NCI-H1436 (cell line): ENCODE results near the gene UTS2B.
"Not testable (repeated sequence)": the region's sequence is repeated elsewhere in the genome, so short reads cannot be mapped to it uniquely, and the experiment has no call there.

Source experiments
- DNase-seq: peaks from one replicate; lab custom pipeline; 2025; lab: John Stamatoyannopoulos, UW

UTS2B gene

DNA sequence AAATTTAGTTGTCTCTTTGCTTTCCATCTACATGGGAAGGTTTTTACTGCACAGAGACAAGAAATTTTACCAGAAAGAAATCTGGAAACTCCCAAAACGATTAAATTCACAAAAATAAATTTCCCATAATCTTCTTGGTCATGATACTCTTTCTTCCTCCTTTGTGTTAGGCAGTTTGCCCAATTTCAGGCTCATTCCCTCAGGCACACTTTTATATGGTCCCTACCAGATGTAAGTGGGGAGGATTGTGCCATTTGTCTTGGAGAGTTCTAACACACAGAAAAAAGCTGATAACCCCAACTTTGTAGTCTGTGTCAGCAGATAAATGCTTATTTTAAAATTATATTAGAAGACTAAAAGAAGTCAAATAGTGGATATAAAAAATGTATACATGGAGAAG lies 50.2 kb downstream of the UTS2B start:
- no peak for DNase-seq

- DNase-seq, result no peak
These were observed 54.6 kb downstream of the UTS2B start for GRCh38 chr3:191275751-191276150.

DNA sequence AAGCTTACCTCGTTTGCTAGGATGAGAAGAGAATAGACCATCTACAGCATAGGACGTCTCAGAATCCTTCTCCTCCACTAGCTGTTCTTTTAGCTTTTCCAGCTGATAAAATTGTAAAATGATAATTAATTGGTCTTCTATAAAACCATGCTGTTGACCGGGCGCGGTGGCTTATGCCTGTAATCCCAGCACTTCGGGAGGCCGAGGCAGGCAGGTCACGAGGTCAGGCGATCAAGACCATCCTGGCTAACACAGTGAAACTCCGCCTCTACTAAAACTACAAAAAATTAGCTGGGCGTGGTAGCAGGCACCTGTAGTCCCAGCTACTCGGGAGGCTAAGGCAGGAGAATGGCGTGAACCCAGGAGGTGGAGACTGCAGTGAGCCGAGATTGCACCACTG lies 55.1 kb downstream of the UTS2B start:
- DNase-seq, result not testable (repeated sequence)

DNA sequence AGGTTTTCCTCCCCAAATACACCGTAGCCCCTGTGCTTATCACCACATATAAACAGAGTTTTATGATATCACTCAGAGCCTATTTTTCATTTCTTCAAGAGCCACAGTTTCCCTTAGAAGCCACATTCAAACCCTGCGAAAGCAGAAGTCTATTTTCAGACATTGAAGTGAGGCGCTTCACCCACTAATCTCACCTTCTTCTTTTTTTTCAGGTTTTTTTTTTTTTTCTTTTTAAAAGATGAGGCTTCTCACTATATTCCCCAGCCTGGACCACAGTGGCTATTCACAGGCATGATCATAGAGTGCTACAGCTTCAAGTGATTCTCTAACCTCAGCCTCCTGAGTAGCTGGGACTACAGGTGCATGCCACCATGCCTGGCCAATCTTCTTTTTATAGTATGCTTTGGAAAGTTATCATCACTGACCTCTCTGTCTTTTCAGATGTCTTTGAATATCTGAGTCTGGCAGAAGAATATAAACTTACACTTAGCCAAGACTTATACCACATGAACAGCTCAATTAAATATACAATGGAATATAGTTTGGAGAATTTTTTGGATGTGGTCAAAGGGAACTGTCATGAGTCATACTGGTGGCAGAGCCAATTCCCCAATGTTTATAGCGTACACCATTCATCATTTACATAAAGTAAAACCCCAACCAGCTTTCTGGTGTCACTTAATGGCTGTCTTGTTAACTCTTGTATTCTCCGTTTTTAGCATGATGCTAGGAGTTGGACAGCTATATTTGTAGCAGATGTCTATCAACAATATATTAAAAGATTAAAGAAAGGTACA lies 60.8 kb downstream of the UTS2B start:
- DNase-seq, result no peak

DNA sequence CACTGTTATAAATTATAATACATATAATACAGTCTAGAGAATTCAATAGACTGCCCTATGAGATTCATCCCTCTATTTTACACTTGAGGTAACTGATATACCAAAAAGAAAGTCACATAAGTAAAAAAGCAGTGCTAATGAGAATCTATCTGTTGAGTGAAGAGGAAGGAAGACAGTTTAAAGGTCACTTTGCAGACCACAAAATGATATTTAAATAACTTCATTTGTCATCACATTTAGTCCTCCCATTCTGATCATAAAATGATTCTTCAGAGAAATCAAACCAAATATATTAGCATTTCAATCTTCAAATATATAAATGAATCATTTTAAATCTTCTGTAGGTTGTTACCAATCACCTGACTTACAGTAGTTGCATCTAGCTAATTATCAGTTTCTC lies 61.6 kb downstream of the UTS2B start:
- DNase-seq, result no peak

- DNase-seq, result no peak
These were observed 66.5 kb downstream of the UTS2B start for GRCh38 chr3:191263850-191264249.

DNA sequence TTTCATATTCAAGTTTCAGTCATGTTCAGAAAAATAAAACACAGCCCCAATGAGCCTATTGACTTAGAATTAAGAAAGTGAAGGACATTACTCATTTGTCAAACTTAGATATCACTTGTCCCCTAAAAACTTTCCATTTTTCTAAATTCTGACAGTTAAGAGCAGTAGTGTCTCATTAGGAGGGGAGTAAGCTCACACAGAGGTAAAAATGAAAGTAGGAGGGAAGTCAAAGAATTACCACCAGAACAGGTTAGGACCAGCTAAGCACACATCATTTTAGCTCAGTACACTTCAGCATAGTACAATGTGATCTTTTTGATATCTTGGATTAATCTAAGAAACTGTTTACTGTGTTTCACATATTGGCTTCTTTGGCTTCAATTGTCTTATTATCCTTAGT lies 67.0 kb downstream of the UTS2B start:
- no peak for DNase-seq

GRCh38 chr3:191262650-191263049 lies 67.7 kb downstream of the UTS2B start:
- DNase-seq, result no peak

DNA sequence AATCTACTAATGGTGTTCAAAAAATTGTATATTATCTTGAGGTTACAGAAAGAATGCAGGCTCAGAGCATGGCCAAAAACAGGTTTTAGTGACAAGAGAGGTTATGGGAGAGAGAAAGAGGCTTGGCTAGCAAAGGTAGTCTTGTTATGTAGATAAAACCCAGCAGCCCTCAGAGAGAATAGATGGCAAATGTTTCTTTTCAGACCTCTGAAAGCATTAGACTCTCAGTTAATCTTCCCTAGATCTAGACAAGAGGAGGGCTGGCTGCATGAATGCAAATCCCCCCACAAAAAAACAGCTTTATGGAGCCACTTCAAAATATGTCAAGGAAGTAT lies 69.1 kb downstream of the UTS2B start:
- DNase-seq, result no peak

GRCh38 chr3:191260431-191261303 lies 69.7 kb downstream of the UTS2B start:
- no peak for DNase-seq

- no peak for DNase-seq
These were observed 70.8 kb downstream of the UTS2B start for GRCh38 chr3:191259486-191259885.

DNA sequence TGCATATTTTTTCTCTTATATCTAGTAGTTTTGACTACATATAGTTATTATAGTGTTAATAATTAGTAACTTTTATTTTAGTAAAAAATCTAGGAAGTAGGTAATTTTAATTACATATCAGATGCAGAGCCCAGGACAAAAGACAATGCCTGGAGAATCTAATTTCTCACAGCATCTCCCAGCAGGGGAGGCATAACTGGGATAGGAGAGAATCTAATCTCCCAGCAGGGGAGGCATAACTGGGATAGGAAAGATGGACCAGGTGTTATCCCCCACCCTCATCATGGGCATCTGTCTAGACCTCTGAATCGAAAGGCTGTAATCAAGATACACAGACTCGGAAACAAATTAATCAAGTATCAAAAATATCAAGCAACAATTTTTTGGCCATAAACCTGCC lies 73.0 kb downstream of the UTS2B start:
- DNase-seq, result no peak

DNA sequence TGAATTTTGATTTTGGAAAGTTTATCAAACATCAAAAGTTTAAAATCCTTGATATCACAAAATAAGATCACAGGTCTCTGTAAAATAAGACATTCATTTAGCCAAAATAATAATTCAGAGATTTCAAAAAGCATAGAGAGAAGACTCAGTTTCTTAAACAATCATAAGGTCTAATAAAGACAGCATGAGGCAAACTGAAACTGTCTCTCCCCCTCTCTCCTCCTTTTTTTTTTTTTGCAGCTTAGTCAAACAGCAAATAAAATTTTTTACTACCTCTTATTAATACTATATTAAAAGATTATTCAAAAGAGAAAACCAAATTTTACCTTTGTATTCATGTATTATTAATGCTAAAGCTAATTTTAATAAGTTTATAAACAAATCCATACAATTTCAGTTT lies 73.9 kb downstream of the UTS2B start:
- no peak for DNase-seq

GRCh38 chr3:191255156-191255555 lies 75.2 kb downstream of the UTS2B start:
- no peak for DNase-seq

- no peak for DNase-seq
These were observed 76.0 kb downstream of the UTS2B start for GRCh38 chr3:191254098-191254873.

GRCh38 chr3:191253089-191253799 lies 77.1 kb downstream of the UTS2B start:
- no peak for DNase-seq

DNA sequence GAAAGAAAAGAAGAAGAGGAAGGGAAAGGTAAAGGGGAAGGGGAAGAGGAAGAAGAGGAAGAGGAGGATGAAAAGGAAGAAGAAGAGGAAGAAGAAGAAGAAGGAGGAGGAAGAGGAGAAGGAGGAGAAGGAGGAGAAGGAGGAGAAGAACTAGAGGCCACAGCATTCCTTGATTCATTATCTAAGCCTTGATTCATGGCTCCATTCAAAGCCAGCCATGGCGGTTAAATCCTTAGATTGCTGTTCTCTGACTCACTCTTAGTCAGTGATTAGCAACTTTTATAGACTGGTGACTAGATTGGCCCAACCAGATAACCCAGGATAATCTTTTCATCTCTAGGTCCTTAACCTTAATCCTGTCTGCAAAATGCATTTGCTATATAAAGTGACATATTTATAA lies 83.7 kb downstream of the UTS2B start:
- no peak for DNase-seq

DNA sequence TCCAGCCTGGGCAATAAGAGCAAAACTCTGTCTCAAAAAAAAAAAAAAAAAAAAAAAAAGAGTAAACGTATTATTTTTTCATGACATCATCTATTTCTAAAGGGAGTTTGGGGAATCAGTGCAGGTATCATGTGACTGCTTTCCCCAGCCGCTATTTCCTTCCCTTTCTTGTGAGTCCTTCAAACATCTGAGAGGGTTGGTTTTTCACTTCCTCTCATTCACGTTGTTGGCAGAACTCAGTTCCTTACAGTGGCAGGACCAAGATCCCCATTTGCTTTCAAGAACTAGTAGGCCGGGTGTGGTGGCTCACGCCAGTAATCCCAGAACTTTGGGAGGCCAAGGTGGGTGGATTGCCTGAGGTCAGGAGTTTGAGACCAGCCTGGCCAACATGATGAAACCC lies 84.3 kb downstream of the UTS2B start:
- DNase-seq, result not testable (repeated sequence)

DNA sequence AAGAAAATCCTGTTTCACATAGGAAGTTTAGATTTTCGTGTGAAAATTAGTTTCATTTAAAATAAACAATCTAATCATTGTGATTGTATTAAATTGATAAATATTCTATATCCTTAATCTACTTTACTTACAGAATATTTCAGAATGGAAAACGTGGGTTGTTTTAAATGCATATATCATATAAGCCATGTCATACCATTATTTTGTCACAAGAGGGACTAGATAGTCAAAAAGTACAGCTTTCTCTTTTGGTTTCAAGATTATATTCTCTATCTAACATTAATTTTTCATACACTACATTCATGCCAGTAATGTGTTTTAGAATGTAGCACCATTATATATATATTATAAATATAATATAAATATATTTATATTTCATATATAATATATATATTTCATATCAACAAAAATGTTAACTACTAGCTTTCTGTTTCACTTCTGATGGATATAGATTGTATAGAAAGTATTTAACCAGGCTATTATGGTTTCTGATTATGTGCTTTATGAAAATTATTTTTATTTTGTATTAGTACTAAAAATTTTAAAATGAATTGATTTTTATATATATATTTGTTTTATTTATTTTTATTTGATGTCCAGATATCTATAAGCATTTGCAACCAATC lies 86.0 kb downstream of the UTS2B start:
- no peak for DNase-seq

DNA sequence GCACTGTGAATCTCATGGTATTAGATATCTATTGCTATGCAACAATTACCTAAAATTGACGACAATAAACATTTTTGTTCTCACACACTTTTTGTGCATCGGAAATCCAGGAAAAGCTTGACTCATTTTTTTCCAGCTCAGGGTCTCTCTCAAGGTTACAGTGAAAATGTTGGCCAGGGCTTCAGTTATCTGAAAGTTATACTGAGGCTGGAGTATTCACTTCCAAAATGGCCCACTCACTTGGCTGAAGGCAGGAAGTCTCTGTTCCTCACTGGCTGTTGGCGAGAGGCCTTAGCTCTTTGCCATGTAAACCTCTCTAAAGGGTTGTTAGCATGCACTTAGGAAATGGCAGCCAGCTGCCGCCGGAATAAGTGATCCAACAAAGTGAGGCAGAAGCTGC lies 89.8 kb downstream of the UTS2B start:
- DNase-seq, result no peak

DNA sequence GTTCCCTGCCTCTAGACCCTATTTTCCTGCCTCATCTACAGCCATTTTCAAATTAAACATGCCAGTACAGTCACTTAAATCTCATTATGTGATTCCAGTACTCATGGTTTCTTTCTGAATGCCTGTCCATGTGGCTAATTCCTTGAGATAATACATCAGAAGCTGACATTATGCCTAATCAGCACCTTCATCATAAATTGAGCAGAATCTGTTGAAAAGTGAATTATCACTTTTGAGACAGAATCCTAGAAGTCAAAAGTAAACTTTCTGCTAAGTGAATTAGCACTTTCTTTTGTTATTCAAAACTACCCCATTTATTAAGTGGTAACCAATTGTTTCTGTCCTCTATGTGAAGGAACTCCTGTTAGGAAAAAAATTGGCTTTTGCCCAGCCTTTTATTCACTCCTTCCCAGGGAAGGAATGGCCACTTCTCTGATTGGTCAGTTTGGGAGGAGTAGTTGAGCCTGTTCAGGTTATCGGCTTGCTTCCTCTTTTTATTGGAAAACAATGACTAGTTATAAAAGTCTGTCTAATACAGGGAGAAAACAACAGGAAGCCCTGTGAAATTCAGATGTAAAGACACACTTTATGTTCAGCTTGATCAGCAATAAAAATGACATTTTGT lies 90.8 kb downstream of the UTS2B start:
- DNase-seq, result no peak
